ENCODE data around the gene UVRAG. TPM values are rescaled to one million over a fixed set of nuclear protein-coding genes. Genes with fewer than 3 reads are reported as not detected.
"Not testable (repeated sequence)": the region's sequence is repeated elsewhere in the genome, so short reads cannot be mapped to it uniquely, and the experiment has no call there.

Gene UVRAG
- total and polyA plus RNA-seq, 10 donors = 13.8 to 80.8 (median 42.9) TPM

- Histone ChIP-seq H3K4me3 (no peak overlapping the region), H3K9me3 (no peaks in the 10 kb centered on the region), H3K4me1 (peaks cover 8 to 70% (median 29%) of the 10 kb centered on the region in 6 donors), H3K36me3 (peaks cover 0 to 18% (median 0%) of the 10 kb centered on the region in 6 donors), H3K27me3 (replicated peaks in 1 of 7) (no peaks in the 10 kb centered on the region), H3K27ac (no peak overlapping the region)
- DNase-seq = no peak
- WGBS, 5 donors = 49 to 76% (median 66%) methylated on average over 5 of the region's 5 CpGs
- TF ChIP-seq POLR2A (IDR thresholded peaks at IDR 0.05) (no peak), POLR2AphosphoS5 (IDR thresholded peaks at IDR 0.05) (no peak), CTCF (IDR thresholded peaks at IDR 0.05 in 8 of 11, conservative IDR thresholded peaks at IDR 0.05 in 3 of 11) (no peak)
- intact Hi-C loops (cut with DNase I; ENCODE audit: low total_unique reads) = no loop called here
These were observed 59.8 kb downstream of the UVRAG start for GRCh38 chr11:75874684-75875341.

- H3K4me3 ChIP-seq; intact Hi-C loops (cut with DNase I; ENCODE audit: low total_unique reads); DNase-seq; H3K27ac ChIP-seq; H3K27me3 ChIP-seq (replicated peaks in 1 of 7); H3K9me3 ChIP-seq: not testable (repeated sequence)
- Histone ChIP-seq H3K36me3 (peaks cover 0 to 40% (median 6%) of the 10 kb centered on the region in 6 donors), H3K4me1 (peaks cover 8 to 60% (median 26%) of the 10 kb centered on the region in 6 donors)
- 82 to 100% (median 89%) methylated on average over 4 to 26 of the region's 27 CpGs for WGBS, 5 donors
These were observed 62.3 kb downstream of the UVRAG start for GRCh38 chr11:75877327-75877726.

- H3K27me3 ChIP-seq (replicated peaks in 1 of 7); DNase-seq; intact Hi-C loops (cut with DNase I; ENCODE audit: low total_unique reads); H3K4me3 ChIP-seq; H3K27ac ChIP-seq; H3K9me3 ChIP-seq: not testable (repeated sequence)
- Histone ChIP-seq H3K36me3 (peaks cover 0 to 41% (median 9%) of the 10 kb centered on the region in 6 donors), H3K4me1 (peaks cover 3 to 54% (median 21%) of the 10 kb centered on the region in 6 donors)
- 94 to 98% (median 95%) methylated on average over 7 to 33 of the region's 33 CpGs for WGBS, 5 donors
These were observed 62.9 kb downstream of the UVRAG start for GRCh38 chr11:75877931-75878330.

- Histone ChIP-seq H3K4me3 (no peak overlapping the region), H3K9me3 (no peaks in the 10 kb centered on the region), H3K4me1 (peaks cover 0 to 47% (median 12%) of the 10 kb centered on the region in 6 donors), H3K36me3 (peaks cover 0 to 43% (median 9%) of the 10 kb centered on the region in 6 donors), H3K27me3 (replicated peaks in 1 of 7) (no peaks in the 10 kb centered on the region), H3K27ac (no peak overlapping the region)
- DNase-seq = no peak
- intact Hi-C loops (cut with DNase I; ENCODE audit: low total_unique reads) = no loop called here
- no peak for TF ChIP-seq CTCF (IDR thresholded peaks at IDR 0.05 in 8 of 11, conservative IDR thresholded peaks at IDR 0.05 in 3 of 11)
- TF ChIP-seq POLR2A (IDR thresholded peaks at IDR 0.05) = no peak
- no peak for TF ChIP-seq POLR2AphosphoS5 (IDR thresholded peaks at IDR 0.05)
- 66 to 89% (median 82%) methylated on average over 2 of the region's 2 CpGs for WGBS, 5 donors
These were observed 63.9 kb downstream of the UVRAG start for GRCh38 chr11:75878933-75879332.

GRCh38 chr11:75879737-75880136, 64.7 kb downstream of the UVRAG start:
- H3K4me3 ChIP-seq = no peak overlapping the region
- 89 to 93% (median 89%) methylated on average over 9 of the region's 9 CpGs for WGBS, 5 donors
- intact Hi-C loops (cut with DNase I; ENCODE audit: low total_unique reads) = no loop called here
- no peak for DNase-seq
- no peak for TF ChIP-seq POLR2A (IDR thresholded peaks at IDR 0.05)
- no peak for TF ChIP-seq CTCF (IDR thresholded peaks at IDR 0.05 in 8 of 11, conservative IDR thresholded peaks at IDR 0.05 in 3 of 11)
- no peak for TF ChIP-seq POLR2AphosphoS5 (IDR thresholded peaks at IDR 0.05)
- H3K9me3 ChIP-seq = no peaks in the 10 kb centered on the region
- H3K4me1 ChIP-seq = peaks cover 0 to 46% (median 7%) of the 10 kb centered on the region in 6 donors
- no peaks in the 10 kb centered on the region for H3K27me3 ChIP-seq (replicated peaks in 1 of 7)
- peaks cover 0 to 43% (median 9%) of the 10 kb centered on the region in 6 donors for H3K36me3 ChIP-seq
- no peak overlapping the region for H3K27ac ChIP-seq

- Histone ChIP-seq H3K4me1 (peaks cover 0 to 45% (median 3%) of the 10 kb centered on the region in 6 donors), H3K36me3 (peaks cover 0 to 43% (median 9%) of the 10 kb centered on the region in 6 donors)
- H3K27ac ChIP-seq; H3K27me3 ChIP-seq (replicated peaks in 1 of 7); DNase-seq; H3K9me3 ChIP-seq; intact Hi-C loops (cut with DNase I; ENCODE audit: low total_unique reads); H3K4me3 ChIP-seq: not testable (repeated sequence)
- WGBS, 5 donors = 78 to 93% (median 87%) methylated on average over 8 of the region's 8 CpGs
These were observed 65.3 kb downstream of the UVRAG start for GRCh38 chr11:75880343-75880742.

All from spleen (tissue), 11 donors.